ENCODE measurements around the gene PDGFRA.
A peak's percentile ranks its signal among the peaks of the same experiment; 100 is the strongest.
"Not testable (repeated sequence)": the region's sequence is repeated elsewhere in the genome, so short reads cannot be mapped to it uniquely, and the experiment has no call there.

The PDGFRA gene

DNA sequence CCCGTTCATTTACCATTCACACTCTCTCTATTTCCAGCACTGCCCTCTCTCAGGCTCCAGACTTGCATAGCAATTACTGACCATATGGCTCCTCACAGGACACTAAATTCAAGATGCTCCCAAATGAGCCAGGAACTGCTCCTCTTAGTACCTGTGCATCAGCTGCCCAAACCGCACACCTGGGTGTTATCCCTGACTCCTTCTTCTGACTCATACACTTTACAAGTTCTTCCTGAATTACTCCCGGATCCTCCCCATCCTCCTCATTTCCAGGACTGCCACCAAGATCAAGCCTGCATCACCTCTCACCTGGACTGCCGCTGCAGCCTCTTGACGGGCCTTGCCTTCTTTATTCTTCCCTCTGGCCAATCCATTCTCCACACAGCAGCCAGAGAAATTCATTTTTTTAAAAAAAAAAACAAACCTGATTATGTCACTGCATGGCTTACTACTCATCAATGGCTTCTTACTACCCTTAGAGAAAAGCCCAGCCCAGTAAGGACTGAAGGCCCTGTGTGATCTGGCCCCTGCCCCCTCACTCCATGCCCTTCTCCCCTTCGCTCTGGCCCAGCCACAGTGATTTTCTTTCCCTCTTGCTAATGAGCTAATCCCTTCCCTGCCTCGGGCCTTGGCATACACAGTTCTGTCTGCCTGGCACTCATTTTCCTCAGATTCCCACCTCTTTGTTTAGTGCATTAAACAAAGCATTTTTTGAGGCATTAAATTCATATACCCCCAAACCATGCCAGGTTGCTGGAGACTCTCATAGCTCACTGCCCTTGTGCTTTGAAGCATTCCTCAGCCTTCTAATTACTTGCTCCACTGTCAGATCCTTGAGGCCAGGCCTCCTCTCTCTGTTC, 92.0 kb downstream of the PDGFRA start:
- no peak for DNase-seq (ENCODE audit: low spot score)

DNA sequence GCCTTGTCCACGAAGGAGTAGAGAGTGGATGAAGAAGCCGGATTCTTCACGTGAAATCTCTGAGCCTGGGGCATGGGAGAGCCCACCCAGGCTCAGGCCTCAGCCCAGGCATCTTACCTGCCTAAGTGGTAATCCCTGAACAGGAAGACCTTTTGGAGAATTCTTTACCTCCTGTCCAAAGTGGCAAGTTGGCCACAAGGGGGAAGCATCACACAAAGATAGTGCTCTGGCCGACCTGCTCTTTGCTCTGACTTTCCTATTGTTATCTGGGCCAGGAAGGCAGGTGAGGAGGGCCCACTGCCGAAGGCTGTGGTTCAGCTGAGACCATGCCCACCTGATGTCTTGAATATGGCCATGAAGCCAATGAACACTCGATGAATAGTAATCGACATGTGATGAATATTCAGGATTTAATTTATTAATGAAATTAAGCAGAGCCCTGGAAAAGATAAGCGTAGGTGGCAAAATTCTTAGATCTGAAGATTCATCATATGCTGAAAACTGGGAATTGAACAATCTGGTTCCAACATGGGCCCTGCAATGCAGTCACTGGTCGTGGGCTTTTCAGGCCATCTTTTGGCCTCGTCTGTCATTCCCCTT, 93.8 kb downstream of the PDGFRA start:
- peak; percentile 74 for DNase-seq (ENCODE audit: low spot score)

DNA sequence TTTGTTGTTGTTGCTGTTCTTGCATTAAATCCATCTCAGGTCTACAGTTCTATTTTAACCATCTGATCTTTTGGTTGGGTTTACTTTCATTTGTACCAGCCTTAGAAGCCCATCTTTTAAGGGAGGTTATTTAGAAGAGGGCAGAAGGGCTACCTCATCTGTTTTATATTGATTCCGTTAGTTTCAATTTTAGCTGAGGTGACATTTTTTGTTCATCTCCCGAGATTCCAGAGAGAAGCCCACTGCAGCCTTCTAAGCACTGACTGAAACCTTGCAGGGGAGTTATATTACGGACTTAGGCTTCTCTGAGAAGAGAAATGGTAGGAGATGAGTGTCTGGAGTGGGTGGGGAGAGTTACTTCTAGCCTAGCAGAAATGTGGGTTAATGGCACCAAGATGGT, 101.8 kb downstream of the PDGFRA start:
- DNase-seq (ENCODE audit: low spot score), result no peak

DNA sequence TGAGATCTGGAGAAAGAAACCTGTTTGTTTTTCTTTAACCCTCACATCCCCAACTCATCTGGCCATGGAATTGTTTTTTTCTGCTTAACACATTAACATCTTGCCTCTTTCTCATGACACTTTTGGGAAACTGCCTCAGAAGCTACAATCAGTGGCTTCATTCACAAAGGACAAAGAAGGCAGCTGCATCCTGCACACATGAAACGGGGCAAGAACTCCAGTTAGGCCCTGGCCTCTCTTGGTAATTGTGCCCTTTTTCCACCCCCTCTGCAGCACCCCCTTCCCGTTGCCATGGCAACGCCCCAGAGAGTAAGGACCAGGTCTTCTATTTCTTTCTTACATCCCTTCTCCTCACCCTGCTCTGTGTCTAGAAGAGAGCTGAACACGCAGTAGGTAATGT, 103.4 kb downstream of the PDGFRA start:
- DNase-seq (ENCODE audit: low spot score), result no peak

DNA sequence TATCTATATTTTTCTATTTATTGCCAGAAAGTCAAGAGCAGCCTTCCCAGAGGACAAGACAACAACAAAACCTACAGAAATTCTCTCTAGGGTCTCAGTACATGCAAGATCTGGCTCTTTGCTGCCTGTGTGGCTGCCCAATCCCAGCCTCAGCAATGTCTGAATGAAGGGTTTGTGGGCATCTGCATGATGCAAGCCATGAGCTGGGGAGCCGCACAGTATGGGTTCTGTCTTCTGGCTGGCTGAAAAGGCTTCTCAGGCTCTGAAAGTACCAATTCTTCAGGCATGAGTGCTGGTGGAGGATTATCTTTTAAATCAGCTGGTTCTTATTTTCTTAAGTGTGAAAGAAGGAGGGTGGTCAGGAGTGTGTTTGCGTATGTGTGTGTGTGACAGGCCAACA, 104.6 kb downstream of the PDGFRA start:
- no peak for DNase-seq (ENCODE audit: low spot score)

DNA sequence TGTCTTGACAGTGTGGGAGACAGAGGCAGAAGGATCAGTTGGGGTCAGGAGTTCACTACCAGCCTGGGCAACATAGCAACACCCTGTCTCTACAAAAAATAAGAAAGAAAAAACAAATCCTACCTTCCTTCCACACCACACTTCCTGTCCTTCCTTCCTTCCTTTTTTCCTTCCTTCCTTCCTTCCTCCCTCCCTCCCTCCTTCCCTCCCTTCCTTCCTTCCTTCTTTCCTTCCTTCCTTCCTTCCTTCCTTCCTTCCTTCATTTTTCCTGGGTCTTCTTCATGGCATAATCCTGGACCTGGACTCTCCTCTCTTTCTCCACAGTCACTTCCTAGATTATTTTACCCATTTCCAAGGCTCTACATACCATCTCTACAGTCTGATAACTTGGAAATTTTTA, 105.7 kb downstream of the PDGFRA start:
- not testable (repeated sequence) for DNase-seq (ENCODE audit: low spot score)

DNA sequence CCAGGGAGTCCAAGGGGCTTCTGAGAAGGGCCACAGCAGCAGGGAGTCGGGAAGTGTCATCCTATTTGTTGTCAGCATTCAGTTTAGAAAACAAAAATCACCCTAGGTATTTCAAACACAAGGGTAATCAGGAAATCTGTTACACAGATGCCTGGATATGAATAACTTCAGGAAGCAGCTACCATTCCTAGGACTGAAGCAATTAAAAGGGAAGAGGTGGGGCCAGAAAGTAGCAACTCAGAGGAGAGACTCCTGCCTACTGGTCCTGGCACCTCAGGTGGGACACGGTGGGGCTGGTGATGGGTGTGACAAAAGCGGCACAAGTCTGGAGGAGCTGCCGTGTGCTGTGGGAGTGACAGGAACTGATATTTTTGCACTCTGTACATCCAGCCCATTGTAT, 107.9 kb downstream of the PDGFRA start:
- DNase-seq (ENCODE audit: low spot score), result no peak

DNA sequence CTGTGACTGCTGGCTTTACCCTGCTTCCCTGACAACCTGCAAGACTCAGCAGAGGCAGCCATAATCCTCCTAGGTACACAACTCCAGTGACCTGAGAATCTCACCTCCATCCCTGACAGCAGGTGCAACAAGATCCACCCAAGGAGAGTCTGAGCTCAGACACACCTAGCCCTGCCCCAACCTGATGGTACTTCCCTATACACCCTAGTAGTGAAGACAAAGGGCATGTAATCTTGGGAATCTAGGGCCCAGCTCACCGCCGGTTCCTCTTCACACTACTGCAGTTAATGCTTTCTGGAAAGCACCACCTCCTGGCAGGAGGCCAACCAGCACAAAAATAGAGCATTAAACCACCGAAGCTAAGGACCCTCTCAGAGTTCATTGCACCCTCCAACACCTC, 113.0 kb downstream of the PDGFRA start:
- not testable (repeated sequence) for DNase-seq (ENCODE audit: low spot score)
